IPS-20b (cell line): ENCODE measurements around the gene PDGFRB.

ENCODE experiments used
- H3K27ac ChIP-seq: one replicate; pipeline ENCODE4 v1.5.1; 2013; ENCODE audit warnings: low read length
- H3K27me3 ChIP-seq: 2 replicates; pipeline ENCODE4 v1.6.1; 2013; ENCODE audit warnings: mild to moderate bottlenecking, low read length, inconsistent platforms; ENCODE audit not compliant: insufficient read depth
- H3K36me3 ChIP-seq: 2 replicates; pipeline ENCODE4 v1.6.1; 2013; ENCODE audit warnings: low read depth, mild to moderate bottlenecking, inconsistent platforms, low read length, moderate library complexity; ENCODE audit not compliant: insufficient read depth
- H3K4me1 ChIP-seq: 2 replicates; pipeline ENCODE4 v1.6.1; 2013; ENCODE audit warnings: mild to moderate bottlenecking, control low read depth, inconsistent platforms, low read length, moderate library complexity; ENCODE audit not compliant: insufficient read depth
- H3K4me3 ChIP-seq: 2 replicates; pipeline ENCODE4 v1.5.1; 2013; ENCODE audit warnings: mild to moderate bottlenecking, low read length, inconsistent platforms
- H3K9ac ChIP-seq: 2 replicates; pipeline ENCODE4 v1.6.1; 2013; ENCODE audit warnings: low read depth, mild to moderate bottlenecking, inconsistent platforms, low read length, moderate library complexity
- H3K9me3 ChIP-seq: 2 replicates; pipeline ENCODE4 v1.6.1; 2013; ENCODE audit warnings: mild to moderate bottlenecking, low read depth, low read length, inconsistent platforms; ENCODE audit not compliant: insufficient read depth

The PDGFRB gene

DNA sequence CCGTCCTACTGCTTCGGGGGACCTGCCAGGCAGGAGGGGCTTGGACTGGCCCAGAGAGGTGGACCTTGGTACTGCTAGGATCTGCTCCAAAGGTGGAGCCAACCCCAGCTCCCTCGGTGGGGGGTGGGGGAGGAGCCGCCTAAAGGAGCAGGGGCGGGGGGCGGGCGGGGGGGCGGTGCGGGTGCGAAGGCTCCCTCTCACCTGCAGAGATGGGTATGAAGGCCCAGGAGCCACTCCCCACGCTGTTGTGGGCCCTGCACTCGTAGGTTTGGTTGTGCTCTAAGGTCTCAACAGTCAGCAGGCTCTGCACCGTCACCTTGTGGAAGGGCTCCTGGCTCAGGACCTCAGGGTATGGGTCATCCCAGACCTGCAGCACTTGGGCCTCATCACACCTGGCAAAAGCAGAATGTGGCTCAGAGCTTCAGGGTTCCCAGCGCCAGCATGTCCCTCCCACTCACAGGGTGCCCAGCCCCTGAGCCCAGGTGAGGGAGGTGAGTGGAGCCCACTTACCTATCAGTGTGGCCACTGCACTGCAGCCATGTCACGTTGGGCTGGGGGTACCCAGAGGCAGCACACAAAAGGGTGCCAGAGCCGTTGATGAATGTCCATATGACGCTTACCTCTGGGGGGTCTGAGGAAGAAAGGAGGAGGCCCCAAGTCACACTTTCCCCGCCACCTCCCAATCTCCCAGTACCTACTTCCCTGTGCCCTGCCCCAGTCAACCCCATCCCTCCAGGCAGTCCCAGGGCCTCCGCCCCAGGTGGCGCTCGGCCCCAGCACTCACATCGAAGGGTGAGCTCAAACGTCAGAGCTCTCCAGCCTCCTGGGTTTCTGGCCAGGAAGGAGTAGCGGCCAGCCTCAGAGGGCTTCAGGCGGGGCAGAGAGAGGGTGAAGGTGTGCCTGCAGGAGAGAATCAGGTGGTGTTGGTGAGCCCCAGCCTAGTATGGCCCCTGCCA lies 85.7 kb downstream of the PDGFRB start:
- H3K27ac ChIP-seq: no peak overlapping the region
- no peaks in the 10 kb centered on the region for H3K9me3 ChIP-seq
- no peaks in the 10 kb centered on the region for H3K27me3 ChIP-seq
- H3K36me3 ChIP-seq: no peaks in the 10 kb centered on the region
- no peak overlapping the region for H3K9ac ChIP-seq
- no peak overlapping the region for H3K4me3 ChIP-seq
- no peaks in the 10 kb centered on the region for H3K4me1 ChIP-seq

DNA sequence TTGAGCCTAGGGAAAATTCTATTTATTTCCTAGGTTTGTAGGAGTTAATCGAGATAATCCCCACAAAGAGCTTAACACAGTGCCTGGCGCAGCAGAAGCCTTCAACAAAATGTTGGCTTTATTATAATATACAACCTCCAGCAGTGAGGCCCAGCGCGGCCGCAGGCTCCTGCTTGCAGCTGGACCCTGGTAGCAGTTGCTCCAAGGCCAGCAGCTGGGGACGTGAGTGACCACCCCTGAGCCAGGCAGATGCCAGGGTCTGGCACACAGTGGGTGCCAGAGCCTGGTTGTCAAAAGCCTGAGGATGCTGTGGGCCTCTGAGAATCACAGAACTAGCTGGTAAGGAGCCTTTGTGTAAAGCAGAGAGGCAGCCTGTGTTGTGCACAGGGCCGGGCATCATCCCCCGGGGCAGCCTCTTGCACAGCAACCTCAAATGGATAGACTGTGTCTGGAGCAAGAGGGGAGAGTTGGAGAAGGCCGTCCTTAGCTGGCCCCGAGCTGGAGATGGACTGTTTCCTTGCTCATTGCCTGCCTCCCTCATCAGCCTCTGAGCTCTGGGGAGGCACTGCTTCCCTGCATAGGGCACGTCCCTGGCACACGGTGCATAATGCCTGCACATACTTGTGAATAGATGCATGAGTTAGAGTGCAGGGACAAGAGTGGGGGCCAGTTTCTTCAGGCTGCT lies 86.5 kb downstream of the PDGFRB start:
- Histone ChIP-seq H3K27ac (no peak overlapping the region), H3K9me3 (no peaks in the 10 kb centered on the region), H3K27me3 (no peaks in the 10 kb centered on the region; the same call in 1 of the 2 replicates), H3K4me1 (no peaks in the 10 kb centered on the region), H3K9ac (no peak overlapping the region), H3K4me3 (no peak overlapping the region), H3K36me3 (no peaks in the 10 kb centered on the region)

DNA sequence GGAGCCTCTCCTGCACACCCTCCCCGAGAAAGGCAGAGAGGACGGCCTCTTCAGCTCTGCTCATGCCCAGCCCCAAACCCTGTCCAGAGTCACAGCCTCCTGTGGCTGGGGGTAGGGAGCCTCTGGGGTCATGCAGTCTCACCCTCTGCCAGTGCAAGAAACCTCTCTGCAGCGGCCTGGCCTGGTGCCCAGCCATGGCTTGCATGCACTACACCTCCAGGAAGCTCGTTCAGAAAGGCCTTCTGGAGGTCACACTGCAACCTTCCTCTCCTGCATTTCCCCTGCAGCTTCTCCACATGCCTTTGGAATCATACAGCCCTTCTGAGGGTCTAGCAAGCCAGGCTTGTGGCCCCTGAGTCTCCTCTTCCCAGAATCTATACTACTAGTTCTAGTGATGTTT lies 87.2 kb downstream of the PDGFRB start:
- Histone ChIP-seq H3K9ac (no peak overlapping the region), H3K36me3 (no peaks in the 10 kb centered on the region), H3K27me3 (no peaks in the 10 kb centered on the region; the same call in 1 of the 2 replicates), H3K4me1 (no peaks in the 10 kb centered on the region), H3K9me3 (no peaks in the 10 kb centered on the region), H3K4me3 (no peak overlapping the region), H3K27ac (no peak overlapping the region)

DNA sequence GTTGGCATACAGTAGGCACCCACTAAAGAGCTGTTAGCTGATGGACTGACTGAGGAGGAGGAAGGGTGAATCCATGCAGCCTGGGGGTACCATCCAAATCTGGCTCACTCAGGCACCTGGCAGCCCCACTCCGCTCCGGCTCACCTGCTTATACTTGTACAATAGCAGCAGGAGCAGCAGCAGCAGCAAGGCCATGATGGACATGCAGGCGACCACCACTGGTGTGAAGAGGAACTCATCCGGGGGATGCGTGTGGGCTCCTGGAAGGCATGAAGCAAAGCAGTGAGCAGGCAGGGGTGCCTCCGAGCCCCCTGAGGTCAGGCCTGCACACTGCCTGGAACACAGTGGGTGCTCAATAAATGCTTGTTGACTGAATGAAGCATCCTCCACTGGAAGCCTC lies 87.6 kb downstream of the PDGFRB start:
- H3K27me3 ChIP-seq: no peaks in the 10 kb centered on the region; the same call in 1 of the 2 replicates
- no peak overlapping the region for H3K9ac ChIP-seq
- H3K36me3 ChIP-seq: no peaks in the 10 kb centered on the region
- H3K27ac ChIP-seq: no peak overlapping the region
- no peak overlapping the region for H3K4me3 ChIP-seq
- H3K4me1 ChIP-seq: no peaks in the 10 kb centered on the region
- no peaks in the 10 kb centered on the region for H3K9me3 ChIP-seq

DNA sequence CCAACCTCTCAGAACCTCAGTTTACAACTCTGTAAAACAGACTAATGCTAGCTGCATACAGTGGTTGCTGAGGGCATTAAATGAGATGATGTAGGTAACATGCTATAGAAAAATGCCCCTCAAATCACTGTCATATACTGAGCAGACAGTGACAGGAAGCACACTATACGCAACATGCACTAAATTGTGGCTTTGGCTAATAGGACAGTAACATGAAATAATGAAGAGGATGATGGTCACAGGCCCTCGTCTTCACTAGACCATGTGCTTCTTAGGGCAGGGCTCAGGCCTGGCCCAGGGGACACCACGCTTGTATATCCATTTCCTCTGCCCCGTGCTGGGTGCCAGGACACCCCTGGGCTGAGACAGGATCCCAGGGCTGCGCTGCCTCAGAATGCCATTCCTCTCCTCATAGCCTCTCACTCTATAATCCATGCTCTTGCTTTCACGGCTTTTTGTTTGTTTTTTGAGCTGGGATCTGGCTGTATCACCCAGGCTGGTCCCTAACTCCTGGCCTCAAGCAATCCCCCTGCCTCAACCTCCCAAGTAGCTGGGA lies 88.2 kb downstream of the PDGFRB start:
- no peaks in the 10 kb centered on the region for H3K9me3 ChIP-seq
- H3K36me3 ChIP-seq: no peaks in the 10 kb centered on the region
- H3K27ac ChIP-seq: no peak overlapping the region
- H3K27me3 ChIP-seq: no peaks in the 10 kb centered on the region; the same call in 1 of the 2 replicates
- H3K9ac ChIP-seq: no peak overlapping the region
- H3K4me1 ChIP-seq: no peaks in the 10 kb centered on the region
- no peak overlapping the region for H3K4me3 ChIP-seq

DNA sequence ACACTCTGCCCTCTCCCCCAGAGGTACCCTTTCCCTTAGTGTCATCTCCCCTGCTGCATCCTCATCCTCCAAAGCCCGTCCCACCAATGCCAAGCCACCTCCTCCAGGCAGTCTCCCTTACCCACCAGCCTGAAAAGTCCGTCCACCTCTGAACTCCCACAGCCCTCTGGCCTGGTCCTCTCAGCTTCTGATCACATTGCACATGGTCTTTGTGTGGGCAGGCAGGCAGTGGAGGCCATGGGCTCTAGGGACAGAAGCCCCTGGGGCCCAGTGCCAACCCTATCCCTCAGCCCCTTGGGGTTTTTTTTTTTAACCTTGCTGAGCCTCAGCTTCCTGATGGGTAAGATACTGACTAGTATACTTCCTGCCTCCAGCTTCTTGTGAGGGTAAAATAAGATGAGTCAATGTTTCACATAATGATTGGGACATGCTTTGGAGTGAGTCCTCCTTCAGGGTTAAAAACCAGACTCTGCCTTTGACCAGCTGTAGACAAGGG lies 88.7 kb downstream of the PDGFRB start:
- H3K36me3 ChIP-seq: no peaks in the 10 kb centered on the region
- no peaks in the 10 kb centered on the region for H3K9me3 ChIP-seq
- no peaks in the 10 kb centered on the region; the same call in 1 of the 2 replicates for H3K27me3 ChIP-seq
- H3K4me3 ChIP-seq: no peak overlapping the region
- no peak overlapping the region for H3K9ac ChIP-seq
- H3K27ac ChIP-seq: no peak overlapping the region
- H3K4me1 ChIP-seq: no peaks in the 10 kb centered on the region

DNA sequence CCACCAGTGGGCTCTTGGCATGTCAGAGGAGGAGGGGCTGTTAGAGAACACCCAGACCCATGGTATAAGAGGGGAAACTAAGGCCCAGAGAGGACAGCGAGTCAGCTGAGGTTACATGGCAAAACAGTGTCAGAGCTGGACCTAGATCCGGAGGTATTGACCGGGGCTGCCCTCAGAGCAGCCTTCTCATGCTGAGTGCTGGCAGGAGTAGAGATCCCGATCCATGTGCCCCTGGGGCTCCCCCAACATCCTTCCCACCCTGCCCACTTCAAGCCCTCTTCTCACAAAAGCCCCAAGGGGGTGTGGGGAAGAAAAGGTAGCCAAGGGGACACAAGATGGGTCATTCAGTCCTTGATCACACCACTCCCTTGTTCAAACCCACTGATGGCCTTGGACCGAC lies 89.2 kb downstream of the PDGFRB start:
- Histone ChIP-seq H3K27ac (no peak overlapping the region), H3K4me3 (no peak overlapping the region), H3K27me3 (no peaks in the 10 kb centered on the region; the same call in 1 of the 2 replicates), H3K36me3 (no peaks in the 10 kb centered on the region), H3K9me3 (no peaks in the 10 kb centered on the region), H3K4me1 (no peaks in the 10 kb centered on the region), H3K9ac (no peak overlapping the region)

DNA sequence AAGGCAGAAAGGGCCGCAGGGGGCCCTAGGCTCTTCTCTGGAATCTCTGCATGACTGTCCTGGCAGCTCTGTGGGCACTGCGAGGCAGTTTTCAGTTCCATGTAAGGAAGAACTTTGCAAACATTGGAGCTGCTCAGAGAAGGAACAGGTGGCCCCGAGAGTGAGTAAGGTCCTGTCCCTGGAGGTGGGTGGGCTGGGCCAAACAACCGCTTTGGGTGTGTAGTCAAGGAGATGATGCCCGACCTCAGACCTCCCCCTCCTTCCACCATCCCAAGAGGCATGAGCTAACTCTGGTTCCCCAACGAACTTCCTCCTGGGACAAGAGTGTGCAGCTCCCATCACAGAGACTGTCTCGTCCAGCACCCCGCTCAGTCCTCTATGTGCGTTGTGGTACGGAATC lies 89.8 kb downstream of the PDGFRB start:
- Histone ChIP-seq H3K27ac (no peak overlapping the region), H3K36me3 (no peaks in the 10 kb centered on the region), H3K9me3 (no peaks in the 10 kb centered on the region), H3K4me3 (no peak overlapping the region), H3K4me1 (no peaks in the 10 kb centered on the region), H3K9ac (no peak overlapping the region), H3K27me3 (no peaks in the 10 kb centered on the region; the same call in 1 of the 2 replicates)

DNA sequence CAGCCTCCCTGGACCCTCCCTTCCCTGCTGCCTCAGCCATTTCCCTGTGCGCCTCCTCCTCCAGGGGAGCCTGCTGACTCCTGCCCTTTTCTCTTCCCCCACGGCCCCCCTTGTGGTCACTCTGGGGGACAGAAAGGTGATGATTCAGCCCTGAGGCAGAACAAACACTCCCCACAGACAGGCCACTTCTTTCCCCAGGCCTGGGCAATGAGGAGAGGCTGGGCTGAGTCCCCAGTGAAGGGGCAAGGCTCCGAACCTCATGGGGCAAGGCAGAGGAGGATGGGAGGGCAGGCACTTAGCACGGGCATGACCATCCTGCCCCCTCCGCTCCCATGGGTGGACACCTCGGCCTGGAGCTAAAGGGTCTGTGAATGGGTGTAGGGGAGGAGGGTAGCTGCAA lies 90.3 kb downstream of the PDGFRB start:
- Histone ChIP-seq H3K9me3 (no peaks in the 10 kb centered on the region), H3K27me3 (no peaks in the 10 kb centered on the region; the same call in 1 of the 2 replicates), H3K9ac (no peak overlapping the region), H3K4me3 (no peak overlapping the region), H3K27ac (no peak overlapping the region), H3K4me1 (no peaks in the 10 kb centered on the region), H3K36me3 (no peaks in the 10 kb centered on the region)

DNA sequence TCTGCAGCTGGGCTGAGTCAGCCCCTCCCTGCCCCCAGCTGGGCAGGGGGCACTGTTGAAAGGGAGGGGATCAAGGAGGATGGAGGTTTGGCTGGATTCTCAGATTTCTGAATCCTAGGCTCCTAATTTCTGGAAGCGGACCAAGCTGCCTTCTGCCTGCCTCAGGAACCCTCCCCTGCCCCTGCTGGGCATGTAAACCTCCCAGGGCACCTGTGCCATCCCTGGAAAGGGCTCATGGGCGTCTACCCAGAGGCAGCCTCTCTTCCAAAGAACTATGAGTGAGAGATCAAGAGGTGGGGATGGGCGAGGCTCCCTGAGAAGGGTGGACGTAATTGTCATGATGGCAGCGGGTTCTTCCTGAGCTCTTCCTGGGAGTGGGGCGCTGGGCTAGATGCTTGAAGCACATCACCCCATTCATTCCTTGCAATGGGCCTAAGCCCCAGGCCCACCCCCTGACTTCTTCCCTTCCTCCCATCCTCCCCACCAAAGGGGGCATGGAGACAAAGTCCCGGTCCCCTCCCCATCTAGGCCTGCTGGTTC lies 90.9 kb downstream of the PDGFRB start:
- no peaks in the 10 kb centered on the region for H3K4me1 ChIP-seq
- H3K4me3 ChIP-seq: no peak overlapping the region
- no peaks in the 10 kb centered on the region for H3K9me3 ChIP-seq
- no peaks in the 10 kb centered on the region; the same call in 1 of the 2 replicates for H3K27me3 ChIP-seq
- H3K9ac ChIP-seq: no peak overlapping the region
- H3K36me3 ChIP-seq: no peaks in the 10 kb centered on the region
- no peak overlapping the region for H3K27ac ChIP-seq
